ENCODE results near the gene SERPINB6.
"Not testable (repeated sequence)": the region's sequence is repeated elsewhere in the genome, so short reads cannot be mapped to it uniquely, and the experiment has no call there.

SERPINB6 gene

DNA sequence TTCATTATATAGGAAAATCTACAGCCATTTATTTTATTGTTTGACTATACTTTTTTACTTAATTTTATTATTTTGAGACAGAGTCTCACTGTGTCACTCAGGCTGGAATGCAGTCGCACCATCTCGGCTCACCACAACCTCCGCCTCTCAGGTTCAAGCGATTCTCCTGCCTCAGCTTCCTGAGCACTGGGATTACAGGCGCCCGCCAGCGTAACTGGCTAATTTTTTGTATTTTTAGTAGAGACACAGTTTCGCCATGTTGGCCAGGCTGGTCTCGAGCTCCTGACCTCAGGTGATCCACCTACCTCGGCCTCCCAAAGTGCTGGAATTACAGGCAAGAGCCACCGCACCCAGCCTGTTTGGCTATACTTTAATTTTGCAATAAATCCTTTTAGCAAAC is 38.5 kb downstream of the SERPINB6 start:
- DNase-seq = not testable (repeated sequence)

DNA sequence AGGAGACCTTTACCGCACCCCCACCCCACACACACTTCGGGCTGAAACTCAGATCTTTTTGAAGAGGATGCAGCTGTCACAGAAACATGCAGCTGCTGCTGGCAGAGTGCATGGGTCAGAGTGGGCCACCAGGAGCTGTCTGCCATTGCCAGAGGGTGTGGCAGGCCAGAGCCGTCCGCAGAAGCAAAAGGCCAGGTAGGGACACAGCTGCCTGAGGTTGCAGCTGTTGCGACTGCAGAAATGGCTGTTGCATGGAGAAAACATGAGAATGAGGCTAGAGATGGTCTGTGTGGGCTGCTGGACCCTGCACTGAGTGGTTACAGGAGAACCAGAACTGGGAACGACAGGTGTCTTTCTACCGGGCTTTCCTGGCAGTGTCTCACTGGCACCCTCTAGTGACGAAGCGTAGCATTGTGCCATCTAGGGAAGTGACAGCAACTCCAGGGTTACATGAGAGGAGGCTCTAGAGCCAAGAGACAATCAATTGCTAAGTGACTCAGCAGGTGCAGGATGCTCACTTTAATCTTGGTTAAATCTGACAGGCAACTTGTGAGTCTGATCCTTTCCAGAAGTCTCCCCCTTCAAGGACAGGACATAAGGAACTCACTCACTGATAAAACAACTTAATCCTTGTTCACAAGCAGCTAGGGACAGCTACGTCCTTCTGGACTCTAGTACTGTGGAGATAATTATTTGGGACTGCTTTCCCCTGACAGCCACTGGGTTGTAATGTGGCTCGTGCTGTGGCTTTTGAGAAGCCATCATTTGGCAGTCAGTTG is 39.2 kb downstream of the SERPINB6 start:
- DNase-seq = peak; percentile 95

DNA sequence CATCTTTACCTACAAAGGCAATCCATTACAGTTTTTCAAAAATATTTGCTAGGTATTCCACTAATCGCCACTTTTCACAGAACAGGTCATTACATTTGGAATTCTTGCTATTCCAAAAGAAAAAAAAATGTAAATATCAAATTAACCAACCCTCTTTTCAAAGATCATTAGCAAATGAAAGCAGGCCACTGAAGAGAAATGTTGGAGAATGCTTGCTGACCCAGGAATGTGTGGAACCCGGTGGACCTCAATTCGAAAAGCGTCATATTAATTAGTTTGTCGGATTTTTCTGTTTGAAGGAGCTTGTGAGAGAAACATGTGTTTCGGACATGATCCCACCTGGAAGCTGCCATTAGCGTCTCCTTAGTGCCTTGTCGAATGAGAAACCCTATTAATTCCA is 40.3 kb downstream of the SERPINB6 start:
- DNase-seq = no peak

DNA sequence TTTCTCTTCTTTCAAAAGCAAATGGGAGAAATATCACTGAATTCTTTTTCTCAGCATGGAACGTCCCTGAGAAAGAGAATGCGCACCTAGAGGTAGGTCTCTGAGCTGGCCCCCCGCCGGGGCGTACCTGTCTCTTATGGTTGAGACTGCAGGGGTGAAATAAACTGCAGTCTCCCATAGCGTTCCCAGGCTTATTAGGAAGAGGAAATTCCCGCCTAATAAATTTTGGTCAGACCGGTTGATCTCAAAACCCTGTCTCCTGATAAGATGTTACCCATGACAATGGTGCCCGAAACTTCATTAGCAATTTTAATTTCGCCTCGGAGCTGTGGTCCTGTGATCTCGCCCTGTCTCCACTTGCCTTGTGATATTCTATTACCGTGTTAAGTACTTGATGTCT is 43.4 kb downstream of the SERPINB6 start:
- DNase-seq = not testable (repeated sequence)

- not testable (repeated sequence) for DNase-seq
Measured at GRCh38 chr6:2925842-2926747, 45.3 kb downstream of the SERPINB6 start.

GRCh38 chr6:2921520-2922115 is 49.7 kb downstream of the SERPINB6 start:
- no peak for DNase-seq

- DNase-seq = no peak
Measured at GRCh38 chr6:2920671-2921112, 50.7 kb downstream of the SERPINB6 start.

DNA sequence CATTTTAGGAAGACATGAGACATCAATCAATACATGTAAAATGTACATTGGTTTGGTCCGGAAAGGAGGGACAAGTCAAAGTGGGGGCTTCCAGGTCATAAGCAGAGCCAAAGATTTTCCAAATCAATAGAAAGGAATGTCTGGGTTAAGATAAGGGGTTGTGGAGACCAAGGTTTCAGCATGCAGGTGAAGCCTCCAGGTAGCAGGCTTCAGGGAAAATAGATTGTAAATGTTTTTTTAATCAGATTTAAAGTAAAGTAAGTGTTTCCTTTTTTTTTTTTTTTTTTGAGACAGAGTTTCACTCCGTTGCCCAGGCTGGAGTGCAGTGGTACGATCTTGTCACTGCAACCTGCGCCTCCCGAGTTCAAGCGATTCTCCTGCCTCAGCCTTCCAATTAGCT is 51.5 kb downstream of the SERPINB6 start:
- peak; percentile 18 for DNase-seq

DNA sequence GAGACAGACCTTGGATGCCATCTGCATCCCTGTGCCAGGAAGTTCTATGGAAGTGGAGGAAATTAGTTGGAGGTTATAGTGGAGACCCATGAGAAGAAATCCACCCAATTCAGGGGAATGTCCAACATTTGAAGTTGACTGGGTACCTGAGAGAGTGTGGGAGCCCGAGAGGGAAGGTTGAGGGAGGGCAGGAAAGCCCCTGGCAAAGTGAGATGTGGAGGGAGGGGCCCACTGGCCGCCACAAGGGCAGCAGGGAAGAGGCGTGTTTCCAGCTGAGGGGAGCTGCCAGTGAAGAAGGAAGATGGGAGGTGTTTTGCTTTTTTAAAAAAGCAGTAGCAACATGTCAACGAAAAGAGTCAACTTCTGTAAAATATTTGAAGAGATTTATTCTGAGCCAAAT is 52.0 kb downstream of the SERPINB6 start:
- no peak for DNase-seq

DNA sequence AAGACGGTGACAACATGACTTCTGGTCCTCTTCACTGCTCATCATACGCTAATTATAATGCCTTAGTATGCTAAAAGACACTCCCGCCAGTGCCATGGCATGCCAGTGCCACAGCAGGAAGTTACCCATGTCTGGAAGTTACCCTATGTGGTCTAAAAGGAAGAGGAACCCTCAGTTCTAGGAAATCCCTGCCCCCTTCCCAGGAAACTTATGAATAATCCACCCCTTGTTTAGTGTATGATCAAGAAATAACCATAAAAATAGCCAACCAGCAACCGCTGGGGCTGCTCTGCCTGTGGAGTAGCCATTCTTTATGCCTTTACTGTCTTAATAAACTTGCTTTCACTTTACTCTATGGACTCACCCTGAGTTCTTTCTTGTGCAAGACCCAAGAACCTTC is 52.4 kb downstream of the SERPINB6 start:
- no peak for DNase-seq

- DNase-seq = peak; percentile 12
Measured at GRCh38 chr6:2917801-2918445, 53.4 kb downstream of the SERPINB6 start.

DNA sequence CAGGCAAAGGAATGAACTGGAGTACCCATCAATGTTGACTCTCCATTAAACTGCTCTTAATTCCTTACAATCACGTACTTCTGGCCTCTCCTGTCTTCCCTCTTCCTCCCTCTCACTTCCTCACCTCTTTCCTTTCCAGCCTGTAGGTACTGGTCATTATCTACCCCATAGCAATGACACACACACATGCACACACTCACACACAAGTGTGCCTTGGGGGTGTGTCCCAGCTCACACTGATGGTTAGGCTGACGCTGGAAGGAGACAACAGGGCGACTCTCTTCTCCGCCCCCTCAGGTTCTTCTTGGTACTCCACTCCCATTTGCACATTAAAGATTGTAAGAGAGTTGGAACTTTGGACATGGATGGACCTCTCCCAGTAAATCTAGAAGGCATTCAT is 54.3 kb downstream of the SERPINB6 start:
- DNase-seq = peak; percentile 10

GRCh38 chr6:2916158-2916925 is 55.0 kb downstream of the SERPINB6 start:
- no peak for DNase-seq

DNA sequence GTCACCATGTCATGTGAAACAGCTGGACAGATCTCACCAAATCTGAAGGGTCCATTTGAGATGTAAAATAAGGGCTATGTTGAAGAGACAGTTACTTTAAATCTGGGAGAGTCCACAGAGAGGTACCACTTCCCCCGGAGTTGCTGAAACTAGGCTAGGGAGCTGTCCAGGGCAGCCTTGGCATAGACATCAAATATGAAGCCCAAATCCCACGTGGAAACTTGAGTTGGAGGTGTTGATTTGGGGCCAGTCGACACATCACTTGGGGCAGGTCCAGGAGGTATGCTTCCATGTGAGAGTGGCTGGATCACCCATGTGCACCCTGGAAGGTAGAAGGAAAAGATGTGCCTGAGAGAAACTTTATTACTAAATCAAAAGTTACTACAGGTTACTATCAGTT is 56.2 kb downstream of the SERPINB6 start:
- DNase-seq = no peak

DNA sequence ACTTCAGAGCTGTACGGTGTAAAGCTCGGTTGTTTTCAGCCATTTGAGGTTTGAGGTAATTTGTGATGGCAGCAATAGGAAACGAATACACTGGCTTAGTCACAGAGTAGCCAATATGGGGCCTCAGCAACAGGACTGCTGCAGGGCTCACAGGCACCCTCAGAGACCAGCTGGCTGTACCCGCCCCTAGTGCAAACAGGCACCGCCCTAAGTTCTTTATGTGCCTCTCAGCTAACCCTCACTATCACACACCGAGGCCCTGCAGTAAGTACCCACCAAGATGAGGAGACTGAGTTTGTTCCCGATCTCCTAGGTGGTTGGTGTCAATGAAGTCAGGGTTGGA is 57.1 kb downstream of the SERPINB6 start:
- no peak for DNase-seq

GRCh38 chr6:2913621-2914317 is 57.6 kb downstream of the SERPINB6 start:
- DNase-seq = no peak

DNA sequence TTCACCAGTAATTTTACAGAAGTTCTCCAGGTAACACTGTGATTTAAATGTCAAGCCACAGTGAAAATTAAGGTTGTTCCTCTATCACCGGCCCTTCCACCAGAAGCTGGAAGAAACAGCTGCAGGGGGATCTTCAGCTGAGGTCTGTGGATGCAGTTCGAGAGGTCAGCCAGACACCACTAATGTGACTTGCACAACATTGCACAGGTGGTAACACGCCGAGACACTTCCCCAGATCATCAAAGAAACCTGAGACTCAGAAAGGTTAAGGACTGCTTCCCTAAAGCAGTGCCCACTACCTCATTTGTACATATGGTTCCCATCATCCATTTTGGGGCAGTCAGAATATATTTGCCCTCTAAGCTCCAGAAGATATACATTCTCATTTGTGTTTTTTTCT is 60.2 kb downstream of the SERPINB6 start:
- no peak for DNase-seq

DNA sequence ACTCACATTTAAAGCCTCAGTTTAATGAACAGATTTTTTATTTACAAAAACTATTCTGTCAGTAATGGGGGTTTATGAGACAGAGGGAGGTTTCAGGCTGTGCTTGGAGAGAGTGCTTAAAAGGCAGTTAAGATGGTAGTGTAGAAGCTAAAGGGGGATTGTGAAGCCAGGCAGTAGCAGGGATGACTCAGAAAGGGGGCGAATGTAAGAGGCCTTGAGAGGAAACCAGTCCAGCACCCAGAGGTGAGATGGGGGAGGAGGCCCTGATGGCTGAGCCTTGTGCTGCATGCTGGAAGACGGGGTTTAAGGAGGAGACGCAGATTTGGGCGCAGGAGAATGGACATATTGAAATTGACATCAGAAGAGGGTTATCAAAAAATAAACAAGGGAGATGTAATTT is 61.6 kb downstream of the SERPINB6 start:
- DNase-seq = peak; percentile 61

- DNase-seq = peak; percentile 41
Measured at GRCh38 chr6:2909051-2909606, 62.2 kb downstream of the SERPINB6 start.

GRCh38 chr6:2908516-2908915 is 62.9 kb downstream of the SERPINB6 start:
- DNase-seq = peak; percentile 90
